Erythroblast (primary cell): ENCODE results near the gene LINGO3.
A peak's percentile ranks its signal among the peaks of the same experiment; 100 is the strongest.

Source experiments
- DNase-seq, 2 experiments: peaks; one replicate each; lab custom pipeline; 2025; lab: John Stamatoyannopoulos, UW
- GATA1 ChIP-seq: IDR thresholded peaks from 2 replicates; pipeline ENCODE4 v1.6.1; 2011; ENCODE audit warnings: low read depth, mild to moderate bottlenecking, control low read depth, low read length, moderate library complexity
- POLR2A ChIP-seq: IDR thresholded peaks from 2 replicates; pipeline ENCODE4 v1.6.1; 2011; ENCODE audit warnings: mild to moderate bottlenecking, low read length

LINGO3 gene

DNA sequence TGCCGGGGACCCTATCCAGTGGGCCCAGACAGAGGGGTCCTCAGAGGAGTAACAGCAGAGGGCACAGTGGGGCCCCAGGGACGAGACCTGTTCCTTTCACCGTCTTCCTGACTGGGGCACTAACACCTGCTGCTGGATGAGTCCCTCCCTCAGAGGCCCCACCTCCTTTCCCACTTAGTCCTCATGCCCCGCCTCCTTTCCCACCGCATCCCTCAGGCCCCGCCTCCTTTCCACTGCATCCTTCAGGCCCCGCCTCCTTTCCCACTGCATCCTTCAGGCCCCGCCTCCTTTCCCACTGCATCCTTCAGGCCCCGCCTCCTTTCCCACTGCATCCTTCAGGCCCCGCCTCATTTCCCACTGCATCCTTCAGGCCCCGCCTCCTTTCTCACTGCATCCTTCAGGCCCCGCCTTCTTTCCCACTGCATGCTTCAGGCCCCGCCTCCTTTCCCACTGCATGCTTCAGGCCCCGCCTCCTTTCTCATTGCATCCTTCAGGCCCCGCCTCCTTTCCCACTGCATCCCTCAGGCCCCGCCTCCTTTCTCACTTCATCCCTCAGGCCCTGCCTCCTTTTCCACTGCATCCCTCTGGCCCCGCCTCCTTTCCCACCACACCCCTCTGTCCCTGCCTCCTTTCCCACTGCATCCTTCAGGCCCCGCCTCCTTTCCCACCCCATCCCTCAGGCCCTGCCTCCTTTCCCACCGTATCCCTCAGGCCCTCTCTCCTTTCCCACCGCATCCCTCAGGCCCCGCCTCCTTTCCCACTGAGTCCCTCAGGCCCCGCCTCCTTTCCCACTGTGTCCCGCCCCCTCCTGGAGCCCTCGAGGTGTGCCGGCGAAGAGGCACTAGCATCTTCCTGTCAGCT is 27.3 kb upstream of the LINGO3 start:
- TF ChIP-seq GATA1 (no peak), POLR2A (no peak)
- DNase-seq = peak; percentile 64 to 72

DNA sequence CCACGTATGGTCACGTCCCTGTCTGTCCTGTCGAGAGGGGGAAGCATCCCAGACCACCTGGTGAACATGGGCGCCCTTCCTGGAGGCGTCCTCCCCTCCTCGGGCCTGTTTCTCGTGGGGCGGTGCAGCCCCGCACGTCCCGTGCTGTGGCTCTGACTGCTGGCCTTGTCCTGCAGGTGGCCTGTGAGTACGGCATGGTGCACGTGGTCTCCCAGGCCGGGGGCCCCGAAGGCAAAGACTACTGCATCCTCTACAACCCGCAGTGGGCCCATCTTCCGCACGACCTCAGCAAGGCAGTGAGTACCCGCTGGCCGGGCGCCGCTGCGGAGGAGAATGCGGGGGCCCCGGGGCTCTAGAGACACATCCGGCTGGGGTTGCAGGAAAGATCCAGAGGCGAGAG is 26.5 kb upstream of the LINGO3 start:
- TF ChIP-seq GATA1 (no peak), POLR2A (no peak)
- no peak for DNase-seq

DNA sequence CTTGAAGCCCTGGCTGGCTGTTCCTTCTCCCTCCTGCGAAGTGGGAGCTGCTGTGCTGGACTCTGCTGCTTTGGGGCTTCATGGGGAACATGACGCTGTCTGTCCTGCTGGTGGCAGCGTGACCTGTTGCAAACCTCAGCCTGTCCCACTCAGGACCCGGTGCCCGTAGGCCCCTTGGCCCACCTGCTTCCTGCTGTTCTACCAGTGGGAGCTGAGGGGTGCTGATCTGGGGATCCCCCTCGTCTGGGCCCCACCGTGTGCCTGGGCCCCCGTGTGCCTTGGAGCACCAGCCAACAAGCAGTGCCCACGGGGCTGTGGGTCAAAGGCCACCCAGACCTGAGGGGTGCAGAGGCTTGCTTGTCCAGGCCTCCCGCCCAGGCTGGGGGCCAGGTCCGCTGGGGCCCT is 25.9 kb upstream of the LINGO3 start:
- no peak for TF ChIP-seq GATA1
- no peak for DNase-seq

DNA sequence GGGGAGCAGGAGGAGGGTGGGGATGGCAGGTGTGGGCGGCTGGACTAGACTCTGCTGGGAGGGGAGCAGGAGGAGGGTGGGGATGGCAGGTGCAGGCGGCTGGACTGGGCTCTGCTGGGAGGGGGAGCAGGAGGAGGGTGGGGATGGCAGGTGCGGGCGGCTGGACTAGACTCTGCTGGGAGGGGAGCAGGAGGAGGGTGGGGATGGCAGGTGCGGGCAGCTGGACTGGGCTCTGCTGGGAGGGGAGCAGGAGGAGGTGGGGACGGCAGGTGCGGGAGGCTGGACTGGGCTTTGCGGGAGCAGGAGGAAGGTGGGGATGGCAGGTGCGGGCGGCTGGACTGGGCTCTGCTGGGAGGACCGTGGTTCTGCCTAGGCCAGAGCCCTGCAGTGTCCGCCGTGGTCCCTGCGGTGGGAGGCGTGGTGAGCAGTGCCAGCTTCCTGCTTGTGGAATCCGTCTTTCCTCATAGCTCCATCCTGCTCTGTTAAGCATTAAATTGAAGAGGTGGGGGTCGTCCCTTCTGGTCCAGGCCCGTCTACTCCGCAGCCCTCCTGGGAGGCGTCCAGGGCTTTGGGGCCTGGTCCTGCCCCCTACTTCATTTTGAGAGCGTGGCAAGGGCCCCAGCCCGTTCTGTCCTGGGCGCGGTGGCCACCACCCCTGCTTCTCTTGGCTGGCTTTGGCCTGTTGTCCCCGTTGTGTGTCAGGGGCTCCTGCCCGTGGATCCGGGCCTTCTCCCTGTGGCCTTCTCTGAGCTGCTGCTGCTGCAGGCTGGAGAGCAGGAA is 25.3 kb upstream of the LINGO3 start:
- no peak for TF ChIP-seq POLR2A
- TF ChIP-seq GATA1 = no peak
- DNase-seq = no peak

DNA sequence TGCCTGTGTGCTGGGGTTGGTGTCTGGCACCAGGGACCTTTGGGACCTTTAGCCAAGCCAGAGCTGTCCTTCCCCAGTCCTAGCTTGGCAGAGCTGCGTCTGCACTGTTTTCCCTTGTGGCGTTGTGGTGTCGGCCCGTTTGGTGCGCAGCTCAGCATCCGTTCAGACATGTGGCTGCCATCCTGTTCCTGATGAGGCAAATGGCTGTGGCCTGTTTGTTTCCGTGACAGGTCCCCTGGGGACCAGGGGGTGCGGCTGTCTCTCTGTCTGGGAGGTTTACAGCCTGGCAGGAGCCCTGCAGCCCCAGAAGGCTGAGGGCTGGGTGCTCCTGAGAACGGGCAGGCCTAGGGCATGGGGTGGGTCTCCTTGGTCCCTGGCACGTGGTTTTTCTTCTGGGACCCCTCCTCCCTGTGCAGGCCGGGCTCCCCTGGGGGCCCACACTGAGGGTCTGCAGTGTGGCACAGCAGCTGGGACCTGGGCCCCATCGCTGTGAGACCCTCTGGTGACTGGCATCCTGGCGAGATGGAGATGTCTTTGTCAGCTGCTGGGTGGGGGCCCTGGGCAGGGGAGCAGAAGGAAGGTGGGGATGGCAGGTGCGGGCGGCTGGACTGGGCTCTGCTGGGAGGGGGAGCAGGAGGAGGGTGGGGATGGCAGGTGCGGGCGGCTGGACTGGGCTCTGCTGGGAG is 24.5 kb upstream of the LINGO3 start:
- no peak for DNase-seq
- TF ChIP-seq POLR2A = no peak

DNA sequence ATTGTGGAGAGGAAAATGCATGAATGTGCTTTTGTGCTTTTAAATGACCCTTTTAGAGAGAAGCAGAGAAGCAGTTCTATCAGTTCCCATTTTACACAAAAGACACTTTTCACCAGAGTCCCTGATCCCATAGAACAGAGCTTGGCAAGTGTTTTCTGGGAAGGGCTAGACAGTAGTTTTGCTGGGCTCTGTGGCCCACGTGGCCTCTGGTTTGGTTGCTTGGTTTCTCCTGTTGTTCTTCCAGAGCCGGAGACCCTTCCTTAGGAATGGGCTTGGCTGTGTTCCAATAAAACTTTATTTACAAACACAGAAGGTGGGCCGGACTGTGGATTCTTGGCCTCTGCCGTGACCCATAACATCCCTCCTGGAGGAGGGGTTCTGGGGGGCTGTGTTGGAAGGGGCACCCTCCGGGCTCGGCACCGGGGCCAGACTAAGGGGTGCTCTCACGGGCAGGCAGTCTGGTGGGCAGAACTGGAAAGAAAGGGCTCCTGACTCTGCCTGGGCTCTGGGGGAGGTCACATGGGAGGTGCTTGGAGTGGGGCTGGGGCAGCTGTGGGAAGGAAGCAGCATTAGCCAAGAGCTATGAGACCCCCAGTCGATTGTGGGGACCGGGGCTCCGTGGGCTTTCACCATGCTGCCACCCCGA is 23.8 kb upstream of the LINGO3 start:
- no peak for DNase-seq
- TF ChIP-seq POLR2A (no peak), GATA1 (no peak)

DNA sequence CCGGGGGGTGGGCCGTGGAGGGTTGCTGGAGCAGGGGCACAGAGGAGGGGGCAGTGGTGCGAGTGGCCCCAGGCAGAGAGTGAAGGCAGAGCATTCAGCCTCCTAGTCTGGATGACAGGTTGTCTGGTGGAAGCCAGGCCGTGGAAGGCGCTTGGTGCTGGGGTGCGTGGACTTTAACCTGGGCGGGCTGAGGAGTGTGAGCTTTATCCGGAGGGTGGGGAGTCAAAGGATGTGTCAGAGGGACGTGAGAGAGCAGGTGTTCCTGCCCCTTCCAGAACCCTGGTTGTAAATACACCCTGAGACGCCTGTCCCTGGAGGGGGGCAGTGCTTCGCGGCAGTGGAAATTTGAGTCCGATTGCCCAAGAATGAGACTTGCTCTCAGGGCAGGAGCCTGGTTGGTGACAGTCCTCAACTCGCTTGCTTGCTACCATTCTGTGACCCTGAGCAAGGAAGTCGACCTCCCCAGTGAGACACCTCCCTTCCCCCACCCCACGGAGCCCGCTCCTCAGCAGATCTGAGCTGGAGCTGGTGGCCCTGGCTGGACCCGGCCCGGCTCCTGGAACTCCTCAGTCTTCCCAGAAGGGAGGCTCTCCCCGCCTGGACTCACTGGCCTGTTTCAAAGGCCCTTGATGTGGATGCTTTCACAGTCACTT is 22.8 kb upstream of the LINGO3 start:
- peak in 1 of 2 experiments; percentile 37 for DNase-seq

DNA sequence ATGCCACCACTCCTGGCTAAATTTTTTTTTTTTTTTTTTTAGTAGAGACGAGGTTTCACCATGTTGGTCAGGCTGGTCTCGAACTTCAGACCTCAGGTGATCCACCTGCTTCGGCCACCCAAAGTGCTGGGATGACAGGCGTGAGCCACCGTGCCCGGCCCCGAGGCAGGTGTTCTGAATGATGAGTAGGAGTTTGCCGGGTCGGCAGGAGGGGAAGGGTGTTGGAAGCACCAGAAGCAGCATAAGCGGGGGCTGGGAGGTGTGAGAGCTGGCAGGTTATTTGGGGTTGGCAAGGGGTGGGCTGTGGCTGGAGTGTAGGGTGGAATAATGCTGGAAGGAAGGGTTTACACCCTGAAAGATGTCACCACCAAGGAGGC is 22.3 kb upstream of the LINGO3 start:
- no peak for DNase-seq
- TF ChIP-seq GATA1 (no peak), POLR2A (no peak)

More for the DNA sequence above, 22.8 kb upstream of the LINGO3 start:
- TF ChIP-seq POLR2A (no peak), GATA1 (no peak)

DNA sequence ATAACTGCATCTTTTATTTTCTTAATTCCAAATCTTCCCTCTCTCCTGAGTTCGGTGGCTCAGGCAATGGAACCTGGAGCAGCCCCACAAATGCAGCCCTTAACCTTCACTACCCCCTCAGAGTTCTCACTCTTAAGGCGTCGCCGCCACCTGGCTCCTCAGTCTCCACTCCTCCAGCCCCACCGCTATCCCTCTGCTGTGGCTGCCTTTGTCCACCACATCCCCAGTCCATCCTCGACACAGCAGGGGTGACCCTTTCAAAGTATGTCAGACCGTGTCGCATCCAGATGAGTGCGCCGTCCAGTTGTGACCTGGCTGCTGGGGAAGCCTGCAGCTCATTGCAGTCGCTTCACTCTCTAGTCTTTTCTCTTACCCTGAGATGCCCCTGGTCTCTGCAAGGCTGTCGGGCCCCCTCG is 21.6 kb upstream of the LINGO3 start:
- TF ChIP-seq GATA1 (no peak), POLR2A (no peak)
- DNase-seq = no peak

DNA sequence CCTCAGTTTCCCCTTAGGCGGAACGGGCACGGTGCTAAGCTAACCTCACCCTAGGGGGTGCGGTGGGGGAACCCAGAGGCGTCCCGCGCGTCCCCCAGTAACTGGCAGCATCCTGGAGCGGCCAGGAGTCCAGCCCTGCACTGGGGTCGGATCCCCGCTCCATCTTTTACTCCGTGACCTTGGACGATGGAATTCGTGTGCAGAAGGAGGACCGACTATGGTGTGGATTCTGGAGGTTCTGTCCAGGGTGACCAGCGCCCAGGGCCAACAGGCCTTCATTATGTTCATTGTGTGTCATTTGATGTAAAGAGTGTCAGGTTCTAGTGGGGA is 21.2 kb upstream of the LINGO3 start:
- DNase-seq = peak in 1 of 2 experiments; percentile 51
- TF ChIP-seq GATA1 = no peak
- TF ChIP-seq POLR2A = no peak

DNA sequence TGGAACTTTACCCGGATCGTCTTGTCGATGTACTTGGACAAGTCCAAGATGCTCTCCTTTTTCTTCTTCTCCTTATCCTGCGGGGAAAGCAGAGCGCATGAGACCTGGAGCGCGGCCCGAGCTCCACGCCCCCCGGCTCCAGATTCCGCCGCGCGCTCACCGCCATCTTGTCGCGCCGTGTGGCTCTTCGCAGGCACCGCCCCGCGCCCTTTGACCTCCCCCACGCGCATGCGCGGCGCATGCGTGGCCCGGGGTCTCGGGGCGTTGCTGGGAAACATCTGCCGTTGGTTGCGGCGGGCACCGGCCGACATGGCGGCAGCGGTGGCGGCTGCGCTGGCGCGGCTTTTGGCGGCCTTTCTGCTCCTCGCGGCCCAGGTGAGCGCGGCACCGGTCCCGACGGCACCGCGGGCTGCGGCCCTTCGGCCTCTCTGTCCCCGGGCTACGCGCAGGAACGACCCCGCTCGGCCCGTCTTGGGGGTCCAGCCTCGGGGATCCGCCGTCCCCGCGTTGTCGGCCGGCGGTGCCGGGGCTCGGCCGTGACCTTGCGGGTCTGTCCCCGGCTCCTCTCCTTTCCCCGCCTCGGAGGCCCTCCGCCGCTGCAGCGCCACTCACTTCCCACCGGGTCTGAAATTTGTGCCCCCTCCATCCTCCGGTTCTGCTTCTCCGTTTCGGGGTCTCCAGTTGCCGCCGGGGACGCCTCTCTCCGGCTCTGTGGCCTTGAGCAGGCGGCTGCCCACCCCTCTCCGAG is 20.6 kb upstream of the LINGO3 start, which contains the start of the genes LSM7 and SPPL2B:
LSM7 (minus strand) TSS at position 186 of the 748 bp plus-strand sequence; CDS start at position 166, 20 bp downstream.
SPPL2B (plus strand) TSS at position 284 of the 748 bp plus-strand sequence; CDS start at position 310, 26 bp downstream.
- DNase-seq = peak; percentile 94 to 97
- TF ChIP-seq POLR2A (peak; percentile 86), GATA1 (no peak)

DNA sequence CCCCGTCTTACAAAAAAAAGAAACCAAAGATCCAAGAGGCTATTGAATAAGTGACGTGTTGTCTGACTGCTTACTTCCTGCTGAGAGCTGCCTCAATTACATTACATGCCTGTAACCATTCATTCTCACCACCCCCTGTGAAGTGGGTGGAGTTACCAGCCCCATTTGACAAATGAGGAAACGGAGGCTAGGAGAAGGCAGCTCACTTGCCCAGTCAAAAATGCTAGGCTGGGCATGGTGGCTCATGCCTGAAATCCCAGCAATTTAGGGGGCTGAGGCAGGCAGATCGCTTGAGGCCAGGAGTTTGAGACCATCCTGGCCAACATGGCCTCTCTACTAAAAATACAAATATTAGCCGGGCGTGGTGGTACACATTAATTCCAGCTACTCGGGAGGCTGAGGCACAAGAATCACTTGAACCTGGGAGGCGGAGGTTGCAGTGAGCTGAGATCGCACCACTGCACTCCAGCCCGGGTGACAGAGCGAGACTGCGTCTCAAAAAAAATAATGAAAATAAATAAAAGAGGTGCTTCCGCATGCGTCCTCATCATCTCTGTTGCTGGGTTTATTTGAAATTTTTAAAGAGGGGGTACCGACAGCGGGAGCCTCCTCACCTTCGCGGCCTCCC is 19.9 kb upstream of the LINGO3 start:
- no peak for TF ChIP-seq POLR2A
- no peak for TF ChIP-seq GATA1
- peak; percentile 55 to 57 for DNase-seq
